Measurements from ENCODE around the gene LDLRAD2. TPM values are rescaled to one million over a fixed set of nuclear protein-coding genes. Genes with fewer than 3 reads are reported as not detected.

Gene LDLRAD2
- total and polyA plus RNA-seq, 5 donors from 2014 or later: 0.27 TPM; not detected in 4

DNA sequence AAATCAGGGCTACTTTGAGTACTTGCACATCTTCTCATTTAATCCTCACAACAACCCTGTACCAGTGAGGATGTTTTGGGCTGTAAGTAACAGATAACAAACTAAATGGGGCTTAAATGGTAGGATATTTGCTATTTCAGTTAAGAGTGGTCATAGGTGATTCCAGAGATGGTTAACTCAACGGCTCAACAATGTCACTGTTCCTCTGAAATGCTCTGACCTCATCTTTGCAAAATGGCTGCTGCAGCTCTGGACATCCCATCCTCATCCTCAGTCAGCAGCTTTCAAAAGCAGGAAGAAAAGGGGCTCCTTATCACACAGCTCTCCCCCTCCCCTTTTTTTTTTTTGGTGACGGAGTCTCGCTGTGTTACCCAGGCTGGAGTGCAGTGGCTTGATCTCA is 1.5 kb downstream of the LDLRAD2 start:
- Mint-ChIP-seq H3K9me3 (peaks cover 0 to 4% (median 0%) of the 10 kb centered on the region in 7 donors), H3K4me1 (peaks cover 0 to 6% (median 1%) of the 10 kb centered on the region in 4 donors)
- ATAC-seq (ENCODE audit: low read depth in 2 of 2): no peak

DNA sequence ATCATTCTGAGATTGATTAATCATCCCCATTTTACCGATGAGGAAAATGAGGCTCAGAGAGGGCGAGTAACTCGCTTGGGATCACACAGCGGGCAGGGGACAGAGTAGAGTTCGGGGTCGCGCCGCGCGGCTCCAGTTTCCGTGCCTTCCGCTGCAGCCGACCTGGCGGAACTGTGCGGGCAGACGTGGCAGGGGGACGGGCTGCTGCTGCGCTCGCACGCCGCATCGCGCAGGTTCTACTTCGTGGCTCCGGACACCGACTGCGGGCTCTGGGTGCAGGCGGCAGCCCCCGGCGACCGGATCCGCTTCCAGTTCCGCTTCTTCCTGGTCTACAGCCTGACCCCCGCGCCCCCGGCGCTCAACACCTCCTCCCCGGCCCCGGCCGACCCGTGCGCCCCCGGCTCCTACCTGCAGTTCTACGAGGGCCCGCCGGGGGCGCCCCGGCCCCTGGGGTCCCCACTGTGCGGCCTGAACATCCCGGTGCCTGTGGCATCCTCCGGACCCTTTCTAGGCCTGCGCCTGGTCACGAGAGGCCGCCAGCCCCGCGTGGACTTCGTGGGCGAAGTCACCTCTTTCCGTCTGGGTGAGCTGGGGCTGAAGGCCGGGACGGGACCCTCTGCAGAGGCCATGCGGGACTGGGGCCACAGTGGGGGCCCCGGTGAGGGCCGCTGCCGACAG is 2.3 kb downstream of the LDLRAD2 start:
- H3K27ac Mint-ChIP-seq: no peak overlapping the region
- ATAC-seq (ENCODE audit: low read depth in 2 of 2) (peak; percentile 43 to 46), DNase-seq (peak in 2 of 3 donors; percentile 12 to 41)
- peaks cover 35% of the 10 kb centered on the region for H3K27me3 Mint-ChIP-seq
- Histone ChIP-seq H3K4me1 (ENCODE audit: control insufficient read depth, insufficient read depth, low read length, poor library complexity, severe bottlenecking) (no peaks in the 10 kb centered on the region), H3K36me3 (ENCODE audit: control insufficient read depth, insufficient read depth, low read length) (no peaks in the 10 kb centered on the region), H3K27ac (ENCODE audit: insufficient read depth, low read length, poor library complexity, severe bottlenecking) (no peak overlapping the region), H3K27me3 (ENCODE audit: control insufficient read depth, insufficient read depth, low read length) (peaks cover 8% of the 10 kb centered on the region), H3K4me3 (ENCODE audit: low read depth, low read length) (no peak overlapping the region), H3K9me3 (ENCODE audit: control insufficient read depth in 2 of 2, low read length in 2 of 2) (no peaks in the 10 kb centered on the region)
- H3K36me3 Mint-ChIP-seq: no peaks in the 10 kb centered on the region
- H3K4me1 Mint-ChIP-seq: peaks cover 0 to 7% (median 1%) of the 10 kb centered on the region in 4 donors
- peak overlapping the region in 2 of 4 donors; percentile 28 to 68 for H3K4me3 Mint-ChIP-seq
- H3K9me3 Mint-ChIP-seq: peaks cover 0 to 4% (median 0%) of the 10 kb centered on the region in 7 donors

More for the DNA sequence above, 1.5 kb downstream of the LDLRAD2 start:
- Histone ChIP-seq H3K4me1 (ENCODE audit: control insufficient read depth, insufficient read depth, low read length, poor library complexity, severe bottlenecking) (no peaks in the 10 kb centered on the region), H3K9me3 (ENCODE audit: control insufficient read depth in 2 of 2, low read length in 2 of 2) (no peaks in the 10 kb centered on the region), H3K27me3 (ENCODE audit: control insufficient read depth, insufficient read depth, low read length) (peaks cover 8% of the 10 kb centered on the region), H3K27ac (ENCODE audit: insufficient read depth, low read length, poor library complexity, severe bottlenecking) (no peak overlapping the region), H3K36me3 (ENCODE audit: control insufficient read depth, insufficient read depth, low read length) (no peaks in the 10 kb centered on the region), H3K4me3 (ENCODE audit: low read depth, low read length) (no peak overlapping the region)
- peaks cover 35% of the 10 kb centered on the region for H3K27me3 Mint-ChIP-seq
- H3K27ac Mint-ChIP-seq: no peak overlapping the region
- peak overlapping the region in 1 of 4 donors; percentile 11 for H3K4me3 Mint-ChIP-seq
- no peaks in the 10 kb centered on the region for H3K36me3 Mint-ChIP-seq
- no peak for DNase-seq

DNA sequence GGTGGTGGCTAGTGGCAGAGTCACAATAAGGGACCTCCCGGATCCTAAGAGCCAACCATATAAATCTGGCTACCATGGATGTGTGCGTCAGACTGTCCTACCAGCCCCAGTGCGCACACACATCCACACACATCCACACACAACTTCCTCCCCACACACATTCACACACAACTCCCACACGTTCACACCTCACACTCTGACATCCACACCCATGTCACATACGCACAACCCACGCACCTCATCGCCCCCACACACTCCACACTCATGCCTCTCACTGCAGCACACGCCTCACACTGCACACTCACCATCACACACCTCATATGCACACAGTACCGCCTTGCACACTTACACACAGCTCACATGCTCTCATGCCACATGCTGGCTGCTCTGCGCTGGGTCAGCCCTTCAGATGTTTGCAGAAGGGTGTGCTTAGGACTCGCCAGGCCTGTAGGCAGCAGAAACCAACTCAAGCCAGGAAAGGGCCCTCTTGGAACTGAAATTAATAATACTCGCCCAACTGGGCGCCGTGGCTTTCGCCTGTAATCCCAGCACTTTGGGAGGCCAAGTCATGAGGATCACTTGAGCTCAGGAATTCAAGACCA is 3.0 kb downstream of the LDLRAD2 start:
- DNase-seq: no peak
- peaks cover 35% of the 10 kb centered on the region for H3K27me3 Mint-ChIP-seq
- no peak overlapping the region for H3K27ac Mint-ChIP-seq
- H3K9me3 Mint-ChIP-seq: peaks cover 0 to 4% (median 0%) of the 10 kb centered on the region in 7 donors
- H3K4me3 Mint-ChIP-seq: peak overlapping the region in 3 of 4 donors; percentile 28 to 75 (median 68)
- H3K36me3 Mint-ChIP-seq: no peaks in the 10 kb centered on the region
- Histone ChIP-seq H3K36me3 (ENCODE audit: control insufficient read depth, insufficient read depth, low read length) (no peaks in the 10 kb centered on the region), H3K27me3 (ENCODE audit: control insufficient read depth, insufficient read depth, low read length) (peaks cover 8% of the 10 kb centered on the region), H3K27ac (ENCODE audit: insufficient read depth, low read length, poor library complexity, severe bottlenecking) (no peak overlapping the region), H3K4me1 (ENCODE audit: control insufficient read depth, insufficient read depth, low read length, poor library complexity, severe bottlenecking) (no peaks in the 10 kb centered on the region), H3K9me3 (ENCODE audit: control insufficient read depth in 2 of 2, low read length in 2 of 2) (no peaks in the 10 kb centered on the region), H3K4me3 (ENCODE audit: low read depth, low read length) (no peak overlapping the region)
- no peak for ATAC-seq (ENCODE audit: low read depth in 2 of 2)
- peaks cover 0 to 7% (median 1%) of the 10 kb centered on the region in 4 donors for H3K4me1 Mint-ChIP-seq

DNA sequence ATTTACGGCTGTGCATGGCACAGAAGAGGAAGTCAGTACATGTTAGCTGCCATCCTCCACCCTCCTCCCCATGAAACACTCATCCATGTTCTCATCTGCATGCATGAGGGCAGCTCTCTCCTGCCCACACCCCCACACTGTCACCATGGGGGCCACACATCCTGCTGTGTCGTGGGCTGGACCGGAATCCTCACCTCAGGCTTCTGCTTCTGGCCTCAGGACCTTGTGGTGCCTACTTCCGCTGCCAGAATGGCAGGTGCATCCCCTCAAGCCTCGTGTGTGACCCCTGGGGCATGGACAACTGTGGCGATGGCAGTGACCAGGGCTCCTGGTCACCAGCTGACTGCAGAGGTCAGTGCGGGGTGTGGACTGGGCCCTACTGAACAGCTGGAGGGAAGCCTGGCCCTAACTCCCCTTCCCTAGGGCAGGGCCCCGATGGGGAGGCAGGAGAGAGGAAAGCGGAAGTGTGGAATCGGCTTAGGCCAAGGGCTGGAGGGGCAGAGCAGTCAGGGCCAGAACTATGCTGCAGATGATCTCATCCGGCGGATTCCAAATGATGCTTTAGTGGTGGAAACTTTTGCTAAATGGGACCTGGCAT is 3.8 kb downstream of the LDLRAD2 start:
- DNase-seq (no peak), ATAC-seq (ENCODE audit: low read depth in 2 of 2) (no peak)
- Histone ChIP-seq H3K9me3 (ENCODE audit: control insufficient read depth in 2 of 2, low read length in 2 of 2) (no peaks in the 10 kb centered on the region), H3K27ac (ENCODE audit: insufficient read depth, low read length, poor library complexity, severe bottlenecking) (no peak overlapping the region), H3K27me3 (ENCODE audit: control insufficient read depth, insufficient read depth, low read length) (peaks cover 8% of the 10 kb centered on the region), H3K36me3 (ENCODE audit: control insufficient read depth, insufficient read depth, low read length) (no peaks in the 10 kb centered on the region), H3K4me3 (ENCODE audit: low read depth, low read length) (no peak overlapping the region), H3K4me1 (ENCODE audit: control insufficient read depth, insufficient read depth, low read length, poor library complexity, severe bottlenecking) (no peaks in the 10 kb centered on the region)
- Mint-ChIP-seq H3K4me3 (no peak overlapping the region), H3K4me1 (peaks cover 0 to 7% (median 1%) of the 10 kb centered on the region in 4 donors), H3K27ac (no peak overlapping the region), H3K36me3 (no peaks in the 10 kb centered on the region), H3K9me3 (peaks cover 0 to 2% (median 0%) of the 10 kb centered on the region in 7 donors), H3K27me3 (peaks cover 31% of the 10 kb centered on the region)

DNA sequence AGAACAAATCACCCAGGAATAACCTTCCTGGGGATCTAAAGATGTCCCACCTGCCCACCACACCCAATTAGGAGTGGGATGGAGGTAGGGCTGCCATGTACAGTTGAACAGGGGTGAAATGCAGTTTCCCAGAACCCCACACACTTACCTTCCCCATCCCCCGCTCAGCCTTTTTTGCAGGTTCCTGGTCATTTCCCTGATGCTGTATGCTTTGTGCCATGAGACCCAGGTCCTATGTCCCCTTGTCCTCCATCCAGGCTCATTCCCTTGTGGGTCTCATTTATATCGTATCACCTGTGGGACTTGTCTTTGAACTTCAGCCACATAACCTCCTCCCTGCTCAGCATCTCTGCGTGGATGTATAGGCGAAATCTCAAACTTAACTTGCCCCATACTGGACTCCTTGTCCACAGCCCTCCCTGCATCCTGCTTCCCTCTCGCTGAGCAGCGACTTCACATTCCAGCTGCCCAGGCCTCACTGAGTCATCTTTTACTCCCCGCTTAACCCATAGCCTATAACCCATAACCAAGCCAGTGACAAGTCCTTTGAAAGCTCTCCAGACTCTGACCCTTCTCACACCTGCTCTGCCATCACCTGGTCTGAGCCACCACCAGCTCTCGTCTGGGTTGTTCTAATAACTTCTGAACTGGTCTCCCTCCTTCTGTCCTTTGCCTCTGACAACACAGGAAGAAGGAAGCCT is 4.7 kb downstream of the LDLRAD2 start:
- peaks cover 31% of the 10 kb centered on the region for H3K27me3 Mint-ChIP-seq
- Histone ChIP-seq H3K27ac (ENCODE audit: insufficient read depth, low read length, poor library complexity, severe bottlenecking) (no peak overlapping the region), H3K9me3 (ENCODE audit: control insufficient read depth in 2 of 2, low read length in 2 of 2) (no peaks in the 10 kb centered on the region), H3K4me3 (ENCODE audit: low read depth, low read length) (no peak overlapping the region), H3K36me3 (ENCODE audit: control insufficient read depth, insufficient read depth, low read length) (no peaks in the 10 kb centered on the region), H3K27me3 (ENCODE audit: control insufficient read depth, insufficient read depth, low read length) (peaks cover 5% of the 10 kb centered on the region), H3K4me1 (ENCODE audit: control insufficient read depth, insufficient read depth, low read length, poor library complexity, severe bottlenecking) (no peaks in the 10 kb centered on the region)
- H3K4me1 Mint-ChIP-seq: peaks cover 0 to 7% (median 1%) of the 10 kb centered on the region in 4 donors
- H3K27ac Mint-ChIP-seq: no peak overlapping the region
- H3K9me3 Mint-ChIP-seq: peaks cover 0 to 2% (median 0%) of the 10 kb centered on the region in 7 donors
- DNase-seq (no peak), ATAC-seq (ENCODE audit: low read depth in 2 of 2) (no peak)
- no peak overlapping the region for H3K4me3 Mint-ChIP-seq
- no peaks in the 10 kb centered on the region for H3K36me3 Mint-ChIP-seq

DNA sequence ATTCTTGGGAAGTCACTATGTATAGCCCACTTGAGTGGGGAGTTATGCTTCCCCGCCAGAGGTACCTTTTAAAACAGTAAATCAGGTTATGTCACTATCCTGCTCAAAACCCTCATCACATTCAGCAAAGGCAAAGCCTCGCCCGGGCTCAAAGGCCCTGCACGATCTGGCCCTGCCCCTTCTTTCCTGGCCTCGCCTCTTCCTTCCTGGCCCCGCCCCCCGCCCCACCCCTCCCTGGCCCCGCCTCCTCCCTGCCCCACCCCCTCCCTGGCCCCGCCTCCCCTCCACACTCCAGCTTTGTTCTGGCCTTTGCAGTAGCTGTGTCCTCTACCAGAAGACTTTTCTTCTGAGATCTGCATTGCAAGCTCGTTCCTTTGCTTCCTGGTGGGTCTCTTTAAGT is 6.6 kb downstream of the LDLRAD2 start:
- H3K27ac Mint-ChIP-seq: no peak overlapping the region
- Histone ChIP-seq H3K27ac (ENCODE audit: insufficient read depth, low read length, poor library complexity, severe bottlenecking) (no peak overlapping the region), H3K4me3 (ENCODE audit: low read depth, low read length) (no peak overlapping the region), H3K27me3 (ENCODE audit: control insufficient read depth, insufficient read depth, low read length) (no peaks in the 10 kb centered on the region), H3K4me1 (ENCODE audit: control insufficient read depth, insufficient read depth, low read length, poor library complexity, severe bottlenecking) (no peaks in the 10 kb centered on the region), H3K36me3 (ENCODE audit: control insufficient read depth, insufficient read depth, low read length) (no peaks in the 10 kb centered on the region), H3K9me3 (ENCODE audit: control insufficient read depth in 2 of 2, low read length in 2 of 2) (no peaks in the 10 kb centered on the region)
- H3K27me3 Mint-ChIP-seq: peaks cover 19% of the 10 kb centered on the region
- no peak for ATAC-seq (ENCODE audit: low read depth in 2 of 2)
- peak in 2 of 3 donors; percentile 13 to 54 for DNase-seq
- H3K9me3 Mint-ChIP-seq: peaks cover 0 to 2% (median 0%) of the 10 kb centered on the region in 7 donors
- H3K4me3 Mint-ChIP-seq: no peak overlapping the region
- H3K36me3 Mint-ChIP-seq: no peaks in the 10 kb centered on the region
- H3K4me1 Mint-ChIP-seq: peaks cover 0 to 7% (median 1%) of the 10 kb centered on the region in 4 donors

DNA sequence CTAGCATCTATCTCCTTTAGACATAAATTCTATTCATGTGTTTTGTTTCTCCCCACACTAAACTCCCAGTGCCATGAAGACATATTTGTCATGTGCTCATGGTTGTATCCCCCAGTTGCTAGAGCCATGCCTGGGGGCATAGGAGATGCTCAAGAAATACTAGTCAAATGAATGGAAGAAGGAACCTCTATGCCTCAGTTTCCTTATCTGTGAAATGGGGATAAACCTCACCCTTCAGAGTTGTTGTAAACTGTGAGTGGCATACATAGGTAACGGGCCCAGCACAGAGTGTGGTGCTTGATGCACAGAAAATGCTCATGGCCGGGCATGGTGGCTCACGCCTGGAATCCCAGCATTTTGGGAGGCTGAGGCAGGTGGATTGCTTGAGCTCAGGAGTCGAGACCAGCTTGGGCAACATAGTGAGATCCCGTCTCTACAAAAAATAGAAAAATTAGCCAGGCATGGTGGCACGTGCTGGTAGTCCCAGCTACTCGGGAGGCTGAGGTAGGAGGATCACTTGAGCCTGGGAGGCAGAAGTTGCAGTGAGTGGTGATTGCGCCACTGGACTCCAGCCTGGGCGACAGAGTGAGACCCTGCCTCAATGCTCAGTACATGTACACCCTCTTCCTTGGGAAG is 8.7 kb downstream of the LDLRAD2 start:
- no peak for DNase-seq
- H3K4me3 ChIP-seq (ENCODE audit: low read depth, low read length): no peak overlapping the region
- H3K9me3 ChIP-seq (ENCODE audit: control insufficient read depth in 2 of 2, low read length in 2 of 2): no peaks in the 10 kb centered on the region
- no peaks in the 10 kb centered on the region for H3K36me3 ChIP-seq (ENCODE audit: control insufficient read depth, insufficient read depth, low read length)
- Mint-ChIP-seq H3K4me1 (peaks cover 0 to 3% (median 1%) of the 10 kb centered on the region in 4 donors), H3K9me3 (no peaks in the 10 kb centered on the region), H3K4me3 (no peak overlapping the region), H3K27me3 (peaks cover 10% of the 10 kb centered on the region), H3K36me3 (no peaks in the 10 kb centered on the region), H3K27ac (no peak overlapping the region)
- no peaks in the 10 kb centered on the region for H3K27me3 ChIP-seq (ENCODE audit: control insufficient read depth, insufficient read depth, low read length)
- H3K27ac ChIP-seq (ENCODE audit: insufficient read depth, low read length, poor library complexity, severe bottlenecking): no peak overlapping the region
- no peaks in the 10 kb centered on the region for H3K4me1 ChIP-seq (ENCODE audit: control insufficient read depth, insufficient read depth, low read length, poor library complexity, severe bottlenecking)
- no peak for ATAC-seq (ENCODE audit: low read depth in 2 of 2)

Data from CD4-positive, CD25-positive, alpha-beta regulatory T cell (primary cell).